Gastrocnemius medialis (tissue), 4 donors: ENCODE measurements around the gene NGEF.

Source experiments
- POLR2A ChIP-seq, 2 donors: fragments of 450-650 bp; IDR thresholded peaks; one replicate each; pipeline ENCODE4 v1.6.1; 2017; ENCODE audit warnings: antibody characterized with exemption in 2 of 2, mild to moderate bottlenecking in 2 of 2, moderate library complexity in 2 of 2
- TF ChIP-seq, protein P1 (sequence below), 5 experiments: fragments of 450-650 bp in 3 of 5; fragments of 200-600 bp in 2 of 5; sonication (generic) in 2 of 5; IDR thresholded peaks in 4 of 5; conservative IDR thresholded peaks in 1 of 5; 1 replicate in 4 of 5; 2 replicates in 1 of 5; pipeline ENCODE4 v1.5.1; 2016 to 2019; ENCODE audit warnings: antibody characterized with exemption in 5 of 5, mild to moderate bottlenecking in 3 of 5, moderate library complexity in 3 of 5

- no peak for TF ChIP-seq POLR2A (IDR thresholded peaks at IDR 0.05)
- TF ChIP-seq, protein P1, sequence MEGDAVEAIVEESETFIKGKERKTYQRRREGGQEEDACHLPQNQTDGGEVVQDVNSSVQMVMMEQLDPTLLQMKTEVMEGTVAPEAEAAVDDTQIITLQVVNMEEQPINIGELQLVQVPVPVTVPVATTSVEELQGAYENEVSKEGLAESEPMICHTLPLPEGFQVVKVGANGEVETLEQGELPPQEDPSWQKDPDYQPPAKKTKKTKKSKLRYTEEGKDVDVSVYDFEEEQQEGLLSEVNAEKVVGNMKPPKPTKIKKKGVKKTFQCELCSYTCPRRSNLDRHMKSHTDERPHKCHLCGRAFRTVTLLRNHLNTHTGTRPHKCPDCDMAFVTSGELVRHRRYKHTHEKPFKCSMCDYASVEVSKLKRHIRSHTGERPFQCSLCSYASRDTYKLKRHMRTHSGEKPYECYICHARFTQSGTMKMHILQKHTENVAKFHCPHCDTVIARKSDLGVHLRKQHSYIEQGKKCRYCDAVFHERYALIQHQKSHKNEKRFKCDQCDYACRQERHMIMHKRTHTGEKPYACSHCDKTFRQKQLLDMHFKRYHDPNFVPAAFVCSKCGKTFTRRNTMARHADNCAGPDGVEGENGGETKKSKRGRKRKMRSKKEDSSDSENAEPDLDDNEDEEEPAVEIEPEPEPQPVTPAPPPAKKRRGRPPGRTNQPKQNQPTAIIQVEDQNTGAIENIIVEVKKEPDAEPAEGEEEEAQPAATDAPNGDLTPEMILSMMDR (IDR thresholded peaks at IDR 0.05 in 4 of 5, conservative IDR thresholded peaks at IDR 0.05 in 1 of 5): no peak
Observed at GRCh38 chr2:233002829-233003657, 10.0 kb downstream of the NGEF start.
